Activated CD4-positive, alpha-beta memory T cell treated with anti-CD3 and anti-CD28 coated beads for 36 hours (primary cell): ENCODE results near the gene BDH1. TPM values are rescaled to one million over a fixed set of nuclear protein-coding genes. Genes with fewer than 3 reads are reported as not detected.

Experiments
- CTCF ChIA-PET: fragments of 350-600 bp; sonication (Branson Sonifier 250); formaldehyde crosslinking; loops from one replicate; lab custom pipeline; 2021; ENCODE audit warnings: antibody characterized with exemption, inconsistent platforms; lab: Charles Lee
- POLR2A ChIA-PET: fragments of 350-600 bp; sonication (Branson Sonifier 250); formaldehyde crosslinking; loops from one replicate; lab custom pipeline; 2021; ENCODE audit warnings: antibody characterized with exemption; lab: Charles Lee
- DNase-seq: peaks from one replicate; pipeline ENCODE4 v3.0.0-alpha.2; 2020
- H3K27ac Mint-ChIP-seq: one replicate; pipeline ENCODE4 v1.8.0; 2021; ENCODE audit warnings: mixed read lengths
- H3K27me3 Mint-ChIP-seq: one replicate; pipeline ENCODE4 v1.8.0; 2021; ENCODE audit warnings: mixed read lengths
- H3K36me3 Mint-ChIP-seq: one replicate; pipeline ENCODE4 v1.8.0; 2021; ENCODE audit warnings: mixed read lengths
- H3K4me1 Mint-ChIP-seq: one replicate; pipeline ENCODE4 v1.8.0; 2021; ENCODE audit warnings: low read depth, mixed read lengths
- H3K4me3 Mint-ChIP-seq: one replicate; pipeline ENCODE4 v1.8.0; 2021; ENCODE audit warnings: mild to moderate bottlenecking, mixed read lengths
- H3K9me3 Mint-ChIP-seq: one replicate; pipeline ENCODE4 v1.8.0; 2021; ENCODE audit warnings: mixed read lengths
- intact Hi-C: fragments of 100-400 bp; cut with micrococcal nuclease; formaldehyde crosslinking; loops from one replicate; pipeline ENCODE4 v1.15.1; 2023
- total RNA-seq, 2 experiments: library from RNA; stranded (reverse); gene quantifications; one replicate each; pipeline ENCODE4 v1.2.3, GENCODE V29; 2021

BDH1 gene
- total RNA-seq, 2 experiments from 2014 or later = 86.6 to 90.5 TPM

GRCh38 chr3:197561926-197562325 lies 6.2 kb upstream of the BDH1 start:
- ChIA-PET CTCF (no interaction called here), POLR2A (no interaction called here)
- intact Hi-C loops = no loop called here
- Mint-ChIP-seq H3K4me1 (peaks cover 4% of the 10 kb centered on the region), H3K4me3 (no peak overlapping the region), H3K27ac (no peak overlapping the region), H3K36me3 (peaks cover 6% of the 10 kb centered on the region), H3K9me3 (peaks cover 10% of the 10 kb centered on the region), H3K27me3 (peaks cover 10% of the 10 kb centered on the region)
- DNase-seq = no peak

- intact Hi-C loops = loop anchor here (5.0 kb wide), 1 partner anchor 53 kb away; no protein-coding TSS in a partner anchor
- peaks cover 10% of the 10 kb centered on the region for H3K27me3 Mint-ChIP-seq
- no peak overlapping the region for H3K4me3 Mint-ChIP-seq
- H3K27ac Mint-ChIP-seq = no peak overlapping the region
- ChIA-PET CTCF (no interaction called here), POLR2A (no interaction called here)
- peaks cover 8% of the 10 kb centered on the region for H3K9me3 Mint-ChIP-seq
- no peak for DNase-seq
- peaks cover 4% of the 10 kb centered on the region for H3K4me1 Mint-ChIP-seq
- H3K36me3 Mint-ChIP-seq = peaks cover 6% of the 10 kb centered on the region
Measured at GRCh38 chr3:197559651-197560050, 3.9 kb upstream of the BDH1 start.

- no peaks in the 10 kb centered on the region for H3K27me3 Mint-ChIP-seq
- peaks cover 12% of the 10 kb centered on the region for H3K4me1 Mint-ChIP-seq
- H3K9me3 Mint-ChIP-seq = no peaks in the 10 kb centered on the region
- H3K36me3 Mint-ChIP-seq = peaks cover 13% of the 10 kb centered on the region
- H3K27ac Mint-ChIP-seq = peak overlapping the region; percentile 92
- H3K4me3 Mint-ChIP-seq = peak overlapping the region; percentile 89
- DNase-seq = peak; percentile 97
- POLR2A ChIA-PET = interaction anchor here (1.1 to 1.2 kb wide), 2 partner anchors 157 to 181 kb away, joined by 3 read pairs; no protein-coding TSS in a partner anchor
- CTCF ChIA-PET = no interaction called here
- intact Hi-C loops = loop anchor here (1.0 to 5.0 kb wide), 3 partner anchors 58 to 256 kb away; partner anchors contain the start of gene DLG1
Measured at GRCh38 chr3:197554562-197555280, 1.0 kb downstream of the BDH1 start.

- ChIA-PET POLR2A (interaction anchor here (1.1 kb wide), 1 partner anchor 158 kb away, joined by 3 read pairs; no protein-coding TSS in a partner anchor), CTCF (interaction anchor here (1.0 kb wide), 1 partner anchor 16 kb away, joined by 3 read pairs; no protein-coding TSS in a partner anchor)
- H3K27me3 Mint-ChIP-seq = no peaks in the 10 kb centered on the region
Measured at GRCh38 chr3:197554196-197554561, 1.6 kb downstream of the BDH1 start.

GRCh38 chr3:197552198-197552597 lies 3.6 kb downstream of the BDH1 start:
- no peak overlapping the region for H3K27ac Mint-ChIP-seq
- H3K4me3 Mint-ChIP-seq = no peak overlapping the region
- no peaks in the 10 kb centered on the region for H3K27me3 Mint-ChIP-seq
- no peaks in the 10 kb centered on the region for H3K9me3 Mint-ChIP-seq
- intact Hi-C loops = no loop called here
- peaks cover 13% of the 10 kb centered on the region for H3K36me3 Mint-ChIP-seq
- peaks cover 12% of the 10 kb centered on the region for H3K4me1 Mint-ChIP-seq
- no peak for DNase-seq
- CTCF ChIA-PET = no interaction called here
- POLR2A ChIA-PET = no interaction called here

More at GRCh38 chr3:197554196-197554561, 1.6 kb downstream of the BDH1 start:
- H3K27ac Mint-ChIP-seq = peak overlapping the region; percentile 66
- intact Hi-C loops = loop anchor here (2.0 kb wide), 1 partner anchor 255 kb away; the partner anchor contains the start of gene DLG1
- H3K36me3 Mint-ChIP-seq = peaks cover 13% of the 10 kb centered on the region
- DNase-seq = peak; percentile 10
- H3K9me3 Mint-ChIP-seq = no peaks in the 10 kb centered on the region
- H3K4me3 Mint-ChIP-seq = peak overlapping the region; percentile 89
- peaks cover 12% of the 10 kb centered on the region for H3K4me1 Mint-ChIP-seq

- ChIA-PET CTCF (interaction anchor here (0.6 kb wide), 1 partner anchor 549 kb away, joined by 3 read pairs; no protein-coding TSS in a partner anchor), POLR2A (no interaction called here)
- Mint-ChIP-seq H3K4me1 (peaks cover 12% of the 10 kb centered on the region), H3K27ac (no peak overlapping the region), H3K4me3 (no peak overlapping the region), H3K9me3 (no peaks in the 10 kb centered on the region), H3K27me3 (no peaks in the 10 kb centered on the region), H3K36me3 (peaks cover 17% of the 10 kb centered on the region)
- DNase-seq = no peak
- intact Hi-C loops = no loop called here
Measured at GRCh38 chr3:197550489-197550888, 5.3 kb downstream of the BDH1 start.

- ChIA-PET POLR2A (no interaction called here), CTCF (no interaction called here)
- no peak for DNase-seq
- Mint-ChIP-seq H3K27me3 (no peaks in the 10 kb centered on the region), H3K4me3 (no peak overlapping the region), H3K4me1 (peaks cover 11% of the 10 kb centered on the region), H3K9me3 (no peaks in the 10 kb centered on the region), H3K36me3 (peaks cover 23% of the 10 kb centered on the region), H3K27ac (no peak overlapping the region)
- intact Hi-C loops = no loop called here
Measured at GRCh38 chr3:197549261-197549885, 6.4 kb downstream of the BDH1 start.

GRCh38 chr3:197547306-197548011 lies 8.3 kb downstream of the BDH1 start:
- peaks cover 31% of the 10 kb centered on the region for H3K36me3 Mint-ChIP-seq
- no peaks in the 10 kb centered on the region for H3K27me3 Mint-ChIP-seq
- no peak overlapping the region for H3K27ac Mint-ChIP-seq
- intact Hi-C loops = no loop called here
- ChIA-PET POLR2A (interaction anchor here (0.5 kb wide), 1 partner anchor 249 kb away, joined by 4 read pairs; the partner anchor contains the start of gene DLG1), CTCF (no interaction called here)
- no peaks in the 10 kb centered on the region for H3K9me3 Mint-ChIP-seq
- H3K4me3 Mint-ChIP-seq = no peak overlapping the region
- H3K4me1 Mint-ChIP-seq = peaks cover 2% of the 10 kb centered on the region
- DNase-seq = no peak

- Mint-ChIP-seq H3K4me1 (no peaks in the 10 kb centered on the region), H3K27ac (no peak overlapping the region), H3K9me3 (no peaks in the 10 kb centered on the region), H3K27me3 (no peaks in the 10 kb centered on the region), H3K36me3 (peaks cover 30% of the 10 kb centered on the region), H3K4me3 (no peak overlapping the region)
- ChIA-PET POLR2A (no interaction called here), CTCF (no interaction called here)
- DNase-seq = no peak
- intact Hi-C loops = no loop called here
Measured at GRCh38 chr3:197546307-197547085, 9.3 kb downstream of the BDH1 start.

GRCh38 chr3:197545571-197545970 lies 10.2 kb downstream of the BDH1 start:
- Mint-ChIP-seq H3K27ac (no peak overlapping the region), H3K4me3 (no peak overlapping the region), H3K4me1 (no peaks in the 10 kb centered on the region), H3K27me3 (no peaks in the 10 kb centered on the region), H3K36me3 (peaks cover 30% of the 10 kb centered on the region), H3K9me3 (no peaks in the 10 kb centered on the region)
- intact Hi-C loops = no loop called here
- CTCF ChIA-PET = no interaction called here
- POLR2A ChIA-PET = no interaction called here
- no peak for DNase-seq

- Mint-ChIP-seq H3K9me3 (no peaks in the 10 kb centered on the region), H3K27me3 (no peaks in the 10 kb centered on the region), H3K27ac (no peak overlapping the region), H3K4me3 (no peak overlapping the region), H3K4me1 (no peaks in the 10 kb centered on the region), H3K36me3 (peaks cover 30% of the 10 kb centered on the region)
- intact Hi-C loops = no loop called here
- ChIA-PET CTCF (no interaction called here), POLR2A (no interaction called here)
- DNase-seq = no peak
Measured at GRCh38 chr3:197545101-197545500, 10.7 kb downstream of the BDH1 start.
